K562 (cell line): Measurements from ENCODE around the gene CACNG6.

Experiments used
- HMG20A ChIP-seq: fragments of 450-650 bp; formaldehyde crosslinking; conservative IDR thresholded peaks from 2 replicates; pipeline ENCODE4 v1.4.0; 2020; ENCODE audit warnings: mild to moderate bottlenecking, mixed read lengths
- NR1H2 ChIP-seq: sonication (generic); formaldehyde crosslinking; IDR thresholded peaks from 2 replicates; pipeline ENCODE4 v1.4.0; 2020; ENCODE audit warnings: mild to moderate bottlenecking, missing genetic modification reagents
- POLR2A ChIP-seq: fragments of 450-650 bp; conservative IDR thresholded peaks from 2 replicates; pipeline ENCODE4 v1.6.1; 2016
- TF ChIP-seq, protein P1 (sequence below), 3 experiments: IDR thresholded peaks in 2 of 3; conservative IDR thresholded peaks in 1 of 3; 2 replicates each; pipeline ENCODE4 v1.5.1; 2011 to 2012; ENCODE audit warnings: low read length in 3 of 3, mild to moderate bottlenecking in 3 of 3, control low read depth in 2 of 3, improper control_type of control experiment in 1 of 3, inconsistent platforms in 1 of 3, low read depth in 1 of 3, mixed read lengths in 1 of 3, moderate library complexity in 1 of 3; ENCODE audit not compliant: insufficient read depth in 2 of 3
- TF ChIP-seq, protein P2 (sequence below): sonication (generic); formaldehyde crosslinking; IDR thresholded peaks from 2 replicates; pipeline ENCODE4 v1.8.1; 2022; ENCODE audit warnings: missing genetic modification reagents
- TF ChIP-seq, protein P3 (sequence below): sonication (generic); formaldehyde crosslinking; IDR thresholded peaks from 2 replicates; pipeline ENCODE4 v1.9.0; 2022; ENCODE audit warnings: mild to moderate bottlenecking, missing genetic modification reagents

DNA sequence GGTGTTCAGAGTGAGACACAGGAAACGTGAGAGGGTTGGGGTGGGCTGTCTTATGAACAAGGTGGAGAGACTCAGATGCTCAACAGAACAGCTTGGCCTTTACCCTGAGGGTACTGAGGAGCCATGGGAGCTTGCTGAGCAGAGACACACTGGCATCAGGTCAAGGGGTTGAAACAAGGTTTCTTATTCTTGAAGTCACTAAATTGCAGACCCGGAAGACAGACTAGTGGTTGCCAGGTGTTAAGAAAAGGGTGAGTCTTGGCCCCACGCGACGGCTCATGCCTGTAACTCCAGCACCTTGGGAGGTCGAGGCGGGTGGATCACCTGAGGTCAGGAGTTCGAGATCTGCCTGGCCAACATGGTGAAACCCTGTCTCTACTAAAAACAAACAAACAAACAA, 22.4 kb downstream of the CACNG6 start:
- TF ChIP-seq, protein P1, sequence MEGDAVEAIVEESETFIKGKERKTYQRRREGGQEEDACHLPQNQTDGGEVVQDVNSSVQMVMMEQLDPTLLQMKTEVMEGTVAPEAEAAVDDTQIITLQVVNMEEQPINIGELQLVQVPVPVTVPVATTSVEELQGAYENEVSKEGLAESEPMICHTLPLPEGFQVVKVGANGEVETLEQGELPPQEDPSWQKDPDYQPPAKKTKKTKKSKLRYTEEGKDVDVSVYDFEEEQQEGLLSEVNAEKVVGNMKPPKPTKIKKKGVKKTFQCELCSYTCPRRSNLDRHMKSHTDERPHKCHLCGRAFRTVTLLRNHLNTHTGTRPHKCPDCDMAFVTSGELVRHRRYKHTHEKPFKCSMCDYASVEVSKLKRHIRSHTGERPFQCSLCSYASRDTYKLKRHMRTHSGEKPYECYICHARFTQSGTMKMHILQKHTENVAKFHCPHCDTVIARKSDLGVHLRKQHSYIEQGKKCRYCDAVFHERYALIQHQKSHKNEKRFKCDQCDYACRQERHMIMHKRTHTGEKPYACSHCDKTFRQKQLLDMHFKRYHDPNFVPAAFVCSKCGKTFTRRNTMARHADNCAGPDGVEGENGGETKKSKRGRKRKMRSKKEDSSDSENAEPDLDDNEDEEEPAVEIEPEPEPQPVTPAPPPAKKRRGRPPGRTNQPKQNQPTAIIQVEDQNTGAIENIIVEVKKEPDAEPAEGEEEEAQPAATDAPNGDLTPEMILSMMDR (IDR thresholded peaks at IDR 0.05 in 2 of 3, conservative IDR thresholded peaks at IDR 0.05 in 1 of 3; ENCODE audit: insufficient read depth in 2 of 3, low read depth in 1 of 3, low read length in 3 of 3): no peak
- TF ChIP-seq POLR2A (no peak), NR1H2 (CRISPR knock-in tag) (no peak), HMG20A (CRISPR knock-in tag) (no peak)
- TF ChIP-seq, protein P2, sequence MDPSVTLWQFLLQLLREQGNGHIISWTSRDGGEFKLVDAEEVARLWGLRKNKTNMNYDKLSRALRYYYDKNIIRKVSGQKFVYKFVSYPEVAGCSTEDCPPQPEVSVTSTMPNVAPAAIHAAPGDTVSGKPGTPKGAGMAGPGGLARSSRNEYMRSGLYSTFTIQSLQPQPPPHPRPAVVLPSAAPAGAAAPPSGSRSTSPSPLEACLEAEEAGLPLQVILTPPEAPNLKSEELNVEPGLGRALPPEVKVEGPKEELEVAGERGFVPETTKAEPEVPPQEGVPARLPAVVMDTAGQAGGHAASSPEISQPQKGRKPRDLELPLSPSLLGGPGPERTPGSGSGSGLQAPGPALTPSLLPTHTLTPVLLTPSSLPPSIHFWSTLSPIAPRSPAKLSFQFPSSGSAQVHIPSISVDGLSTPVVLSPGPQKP: no peak
- TF ChIP-seq, protein P3, sequence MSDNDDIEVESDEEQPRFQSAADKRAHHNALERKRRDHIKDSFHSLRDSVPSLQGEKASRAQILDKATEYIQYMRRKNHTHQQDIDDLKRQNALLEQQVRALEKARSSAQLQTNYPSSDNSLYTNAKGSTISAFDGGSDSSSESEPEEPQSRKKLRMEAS (CRISPR knock-in tag): no peak
